ENCODE measurements around the gene CAPS.

DNA sequence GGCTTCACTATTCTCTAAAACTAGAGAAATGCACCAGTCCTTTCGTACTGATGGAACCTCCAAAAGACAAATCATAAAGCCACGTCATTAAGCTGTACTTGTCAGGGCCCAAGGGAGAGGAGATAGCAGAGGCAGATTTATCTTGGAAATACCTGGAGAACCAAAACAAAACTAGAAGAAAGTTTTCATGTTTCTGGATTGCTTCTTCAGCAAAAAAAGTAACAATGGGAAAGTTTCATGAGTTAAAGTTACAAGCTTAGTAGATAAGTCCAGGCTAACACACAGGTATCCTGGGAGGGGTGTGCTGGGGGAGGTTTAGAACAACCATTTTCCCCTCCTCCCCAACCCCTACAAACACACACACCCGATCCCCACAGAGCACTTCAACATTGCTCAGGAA, 42.3 kb downstream of the CAPS start:
- TF ChIP-seq, protein P1, sequence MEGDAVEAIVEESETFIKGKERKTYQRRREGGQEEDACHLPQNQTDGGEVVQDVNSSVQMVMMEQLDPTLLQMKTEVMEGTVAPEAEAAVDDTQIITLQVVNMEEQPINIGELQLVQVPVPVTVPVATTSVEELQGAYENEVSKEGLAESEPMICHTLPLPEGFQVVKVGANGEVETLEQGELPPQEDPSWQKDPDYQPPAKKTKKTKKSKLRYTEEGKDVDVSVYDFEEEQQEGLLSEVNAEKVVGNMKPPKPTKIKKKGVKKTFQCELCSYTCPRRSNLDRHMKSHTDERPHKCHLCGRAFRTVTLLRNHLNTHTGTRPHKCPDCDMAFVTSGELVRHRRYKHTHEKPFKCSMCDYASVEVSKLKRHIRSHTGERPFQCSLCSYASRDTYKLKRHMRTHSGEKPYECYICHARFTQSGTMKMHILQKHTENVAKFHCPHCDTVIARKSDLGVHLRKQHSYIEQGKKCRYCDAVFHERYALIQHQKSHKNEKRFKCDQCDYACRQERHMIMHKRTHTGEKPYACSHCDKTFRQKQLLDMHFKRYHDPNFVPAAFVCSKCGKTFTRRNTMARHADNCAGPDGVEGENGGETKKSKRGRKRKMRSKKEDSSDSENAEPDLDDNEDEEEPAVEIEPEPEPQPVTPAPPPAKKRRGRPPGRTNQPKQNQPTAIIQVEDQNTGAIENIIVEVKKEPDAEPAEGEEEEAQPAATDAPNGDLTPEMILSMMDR (IDR thresholded peaks at IDR 0.05) = no peak
- no peak for TF ChIP-seq POLR2A (IDR thresholded peaks at IDR 0.05)

All from thyroid gland (tissue), 4 donors.